Mesendoderm (in vitro differentiated cells): Measurements from ENCODE around the gene PI16.

Experiments used
- DNase-seq: peaks from one replicate; pipeline ENCODE4 v3.0.0; 2013
- H2AK5ac ChIP-seq: 2 replicates; pipeline ENCODE4 v1.6.1; 2013; ENCODE audit warnings: low read length, inconsistent platforms
- H2BK120ac ChIP-seq: 2 replicates; pipeline ENCODE4 v1.6.1; 2013; ENCODE audit warnings: low read depth, mild to moderate bottlenecking, low read length, moderate library complexity, mixed read lengths
- H2BK15ac ChIP-seq: replicated peaks from 2 replicates; pipeline ENCODE4 v1.6.1; 2013; ENCODE audit warnings: low read depth, mild to moderate bottlenecking, moderate library complexity
- H2BK5ac ChIP-seq: 2 replicates; pipeline ENCODE4 v1.6.1; 2013; ENCODE audit warnings: low read length, inconsistent platforms
- H3K18ac ChIP-seq: 2 replicates; pipeline ENCODE4 v1.6.1; 2013; ENCODE audit warnings: mild to moderate bottlenecking, low read length, mixed read lengths
- H3K23ac ChIP-seq: one replicate; pipeline ENCODE4 v1.6.1; 2013; ENCODE audit warnings: low read length
- H3K27ac ChIP-seq: 2 replicates; pipeline ENCODE4 v1.5.1; 2013; ENCODE audit warnings: low read depth, mild to moderate bottlenecking, inconsistent platforms, low read length, moderate library complexity
- H3K27me3 ChIP-seq: 2 replicates; pipeline ENCODE4 v1.6.1; 2013; ENCODE audit warnings: low read length, control low read depth, mild to moderate bottlenecking, inconsistent platforms; ENCODE audit not compliant: insufficient read depth, poor library complexity
- H3K36me3 ChIP-seq: 2 replicates; pipeline ENCODE4 v1.6.1; 2013; ENCODE audit warnings: low read length, inconsistent platforms; ENCODE audit not compliant: control insufficient read depth, insufficient read depth
- H3K4ac ChIP-seq: one replicate; pipeline ENCODE4 v1.6.1; 2013; ENCODE audit warnings: low read depth, mild to moderate bottlenecking, low read length, moderate library complexity
- H3K4me1 ChIP-seq: 2 replicates; pipeline ENCODE4 v1.6.1; 2013; ENCODE audit warnings: low read depth, low read length, inconsistent platforms; ENCODE audit not compliant: control insufficient read depth
- H3K4me2 ChIP-seq: 2 replicates; pipeline ENCODE4 v1.6.1; 2013; ENCODE audit warnings: low read length
- H3K4me3 ChIP-seq: 2 replicates; pipeline ENCODE4 v1.5.1; 2013; ENCODE audit warnings: mild to moderate bottlenecking, low read length
- H3K56ac ChIP-seq: one replicate; pipeline ENCODE4 v1.6.1; 2013; ENCODE audit warnings: low read length
- H3K79me1 ChIP-seq: 2 replicates; pipeline ENCODE4 v1.6.1; 2013; ENCODE audit warnings: low read length, inconsistent platforms
- H3K79me2 ChIP-seq: 2 replicates; pipeline ENCODE4 v1.6.1; 2013; ENCODE audit warnings: mild to moderate bottlenecking, low read length; ENCODE audit not compliant: control insufficient read depth, insufficient read depth
- H3K9ac ChIP-seq: 2 replicates; pipeline ENCODE4 v1.6.1; 2013; ENCODE audit warnings: low read length, inconsistent platforms
- H4K5ac ChIP-seq: one replicate; pipeline ENCODE4 v1.6.1; 2013; ENCODE audit warnings: low read length
- H4K8ac ChIP-seq: one replicate; pipeline ENCODE4 v1.6.1; 2013; ENCODE audit warnings: low read depth, mild to moderate bottlenecking, control low read depth, low read length, moderate library complexity
- WGBS: extraction: QIAGEN DNeasy Blood & Tissue Kit; methylation state at CpG from one replicate; pipeline ENCODE4 v1.1.7; 2013; ENCODE audit warnings: low lambda C conversion rate, missing lambda C conversion rate; ENCODE audit not compliant: insufficient coverage; ENCODE audit errors: extremely low coverage; 5-methylcytosine and 5-hydroxymethylcytosine counted together

Gene PI16

GRCh38 chr6:36959555-36960250 is 5.2 kb downstream of the PI16 start:
- H2AK5ac ChIP-seq, result no peak overlapping the region
- no peak overlapping the region for H3K9ac ChIP-seq
- no peaks in the 10 kb centered on the region for H3K36me3 ChIP-seq
- no CpG with 5 or more reads among the region's 17 CpGs for WGBS
- H2BK5ac ChIP-seq, result no peak overlapping the region
- H3K4me1 ChIP-seq, result peaks cover 7% of the 10 kb centered on the region
- no peaks in the 10 kb centered on the region for H3K79me1 ChIP-seq
- no peak overlapping the region for H3K4ac ChIP-seq
- H3K18ac ChIP-seq, result no peak overlapping the region
- H3K27ac ChIP-seq, result no peak overlapping the region
- H2BK15ac ChIP-seq, result no peak overlapping the region
- H3K79me2 ChIP-seq, result no peaks in the 10 kb centered on the region
- H3K27me3 ChIP-seq, result no peaks in the 10 kb centered on the region
- no peak overlapping the region for H4K8ac ChIP-seq
- no peak overlapping the region for H3K56ac ChIP-seq
- no peak overlapping the region for H3K23ac ChIP-seq
- DNase-seq, result no peak
- no peak overlapping the region for H4K5ac ChIP-seq
- H2BK120ac ChIP-seq, result no peak overlapping the region
- no peak overlapping the region for H3K4me3 ChIP-seq
- no peak overlapping the region for H3K4me2 ChIP-seq

DNA sequence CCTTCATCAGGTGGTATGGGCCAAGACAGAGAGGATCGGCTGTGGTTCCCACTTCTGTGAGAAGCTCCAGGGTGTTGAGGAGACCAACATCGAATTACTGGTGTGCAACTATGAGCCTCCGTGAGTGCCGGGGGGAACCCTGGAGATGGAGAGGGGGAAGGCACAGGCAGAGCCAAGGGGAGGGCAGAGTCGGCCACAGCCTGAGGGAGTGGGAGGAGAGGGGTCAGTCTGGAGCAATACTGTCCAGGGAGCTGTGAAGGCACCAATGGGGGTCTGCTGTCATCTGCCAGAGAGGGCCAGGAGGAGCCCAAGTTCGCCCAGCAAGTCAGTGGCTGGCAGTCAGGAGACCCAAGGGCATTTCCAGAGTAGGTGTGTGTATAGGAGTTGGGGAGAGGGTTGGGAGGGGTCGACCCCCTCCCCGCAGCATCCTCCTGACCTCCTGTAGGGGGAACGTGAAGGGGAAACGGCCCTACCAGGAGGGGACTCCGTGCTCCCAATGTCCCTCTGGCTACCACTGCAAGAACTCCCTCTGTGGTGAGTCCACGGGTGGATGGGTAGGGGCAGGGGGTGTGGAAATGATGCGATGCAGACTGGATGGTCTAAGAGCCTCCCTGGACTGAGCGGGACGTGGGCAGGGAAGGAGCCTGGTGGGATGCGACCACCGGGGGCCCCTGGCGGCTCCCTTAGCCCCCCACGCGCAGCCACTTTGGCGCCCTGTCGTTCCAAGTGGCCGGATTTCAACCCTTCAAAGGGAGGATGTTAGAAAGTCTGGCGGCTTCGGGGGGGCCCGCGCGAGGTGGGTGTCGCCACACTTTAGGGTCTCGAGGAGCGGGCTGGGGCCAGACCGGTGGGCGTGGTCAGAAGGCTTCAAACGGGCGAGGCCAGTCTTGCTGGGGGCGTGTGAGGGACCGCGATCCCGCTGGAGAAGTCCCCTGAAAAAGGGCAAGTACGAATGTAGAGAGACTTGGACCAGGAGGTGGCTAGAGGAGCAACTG is 7.2 kb downstream of the PI16 start:
- no peak overlapping the region for H3K56ac ChIP-seq

GRCh38 chr6:36962874-36963273 is 8.3 kb downstream of the PI16 start:
- Histone ChIP-seq H3K4me1 (no peaks in the 10 kb centered on the region), H3K79me2 (no peaks in the 10 kb centered on the region), H2BK5ac (no peak overlapping the region), H2BK15ac (no peak overlapping the region), H3K18ac (no peak overlapping the region), H3K4ac (no peak overlapping the region), H3K4me3 (no peak overlapping the region), H3K9ac (no peak overlapping the region), H4K5ac (no peak overlapping the region), H4K8ac (no peak overlapping the region), H3K79me1 (no peaks in the 10 kb centered on the region), H3K36me3 (peaks cover 4% of the 10 kb centered on the region), H2BK120ac (no peak overlapping the region), H2AK5ac (no peak overlapping the region), H3K23ac (no peak overlapping the region), H3K27ac (no peak overlapping the region), H3K27me3 (no peaks in the 10 kb centered on the region), H3K56ac (no peak overlapping the region), H3K4me2 (no peak overlapping the region)
- WGBS, result no CpG with 5 or more reads among the region's 12 CpGs
- peak; percentile 96 for DNase-seq

More for the DNA sequence above, 7.2 kb downstream of the PI16 start:
- Histone ChIP-seq H3K4me3 (no peak overlapping the region), H4K5ac (no peak overlapping the region), H3K4me1 (no peaks in the 10 kb centered on the region), H2BK15ac (no peak overlapping the region), H3K4ac (no peak overlapping the region), H4K8ac (no peak overlapping the region), H3K9ac (no peak overlapping the region), H3K4me2 (no peak overlapping the region), H3K18ac (no peak overlapping the region), H3K79me1 (no peaks in the 10 kb centered on the region), H2BK5ac (no peak overlapping the region), H3K23ac (no peak overlapping the region), H2BK120ac (no peak overlapping the region), H3K27ac (no peak overlapping the region), H3K79me2 (no peaks in the 10 kb centered on the region), H3K36me3 (peaks cover 1% of the 10 kb centered on the region), H2AK5ac (no peak overlapping the region), H3K27me3 (no peaks in the 10 kb centered on the region)
- no CpG with 5 or more reads among the region's 40 CpGs for WGBS
- DNase-seq, result no peak

- H3K4ac ChIP-seq, result no peak overlapping the region
- no peaks in the 10 kb centered on the region for H3K79me2 ChIP-seq
- H2BK120ac ChIP-seq, result no peak overlapping the region
- H3K79me1 ChIP-seq, result no peaks in the 10 kb centered on the region
- H3K23ac ChIP-seq, result no peak overlapping the region
- H3K27me3 ChIP-seq, result no peaks in the 10 kb centered on the region
- WGBS, result no CpG with 5 or more reads among the region's 11 CpGs
- H3K4me1 ChIP-seq, result no peaks in the 10 kb centered on the region
- no peak overlapping the region for H4K5ac ChIP-seq
- H3K4me3 ChIP-seq, result no peak overlapping the region
- DNase-seq, result no peak
- H2AK5ac ChIP-seq, result no peak overlapping the region
- H4K8ac ChIP-seq, result no peak overlapping the region
- H3K9ac ChIP-seq, result no peak overlapping the region
- no peak overlapping the region for H3K18ac ChIP-seq
- no peak overlapping the region for H3K56ac ChIP-seq
- peaks cover 9% of the 10 kb centered on the region for H3K36me3 ChIP-seq
- H2BK15ac ChIP-seq, result no peak overlapping the region
- no peak overlapping the region for H2BK5ac ChIP-seq
- H3K4me2 ChIP-seq, result no peak overlapping the region
- H3K27ac ChIP-seq, result no peak overlapping the region
Measured at GRCh38 chr6:36963451-36964290, 9.1 kb downstream of the PI16 start.

- Histone ChIP-seq H2BK15ac (no peak overlapping the region), H3K79me1 (no peaks in the 10 kb centered on the region), H2AK5ac (no peak overlapping the region), H3K56ac (no peak overlapping the region), H2BK5ac (no peak overlapping the region), H3K27me3 (no peaks in the 10 kb centered on the region), H3K27ac (no peak overlapping the region), H3K18ac (no peak overlapping the region), H4K5ac (no peak overlapping the region), H2BK120ac (no peak overlapping the region), H3K9ac (no peak overlapping the region), H3K4me3 (no peak overlapping the region), H4K8ac (no peak overlapping the region), H3K36me3 (peaks cover 13% of the 10 kb centered on the region), H3K4ac (no peak overlapping the region), H3K4me1 (no peaks in the 10 kb centered on the region), H3K4me2 (no peak overlapping the region), H3K79me2 (no peaks in the 10 kb centered on the region), H3K23ac (no peak overlapping the region)
- WGBS, result no CpG with 5 or more reads among the region's 6 CpGs
- no peak for DNase-seq
Measured at GRCh38 chr6:36964349-36964748, 9.8 kb downstream of the PI16 start.
